Skeletal muscle satellite cell (primary cell): ENCODE measurements around the gene KDM2B.
A peak's percentile ranks its signal among the peaks of the same experiment; 100 is the strongest.

Experiments used
- H3K27me3 ChIP-seq: 2 replicates; pipeline ENCODE4 v1.7.0; 2013; ENCODE audit warnings: low read length; ENCODE audit not compliant: control insufficient read depth, insufficient read depth
- H3K36me3 ChIP-seq: 2 replicates; pipeline ENCODE4 v1.7.0; 2013; ENCODE audit warnings: mild to moderate bottlenecking, control low read depth, low read length; ENCODE audit not compliant: insufficient read depth
- H3K4me1 ChIP-seq: 2 replicates; pipeline ENCODE4 v1.7.0; 2013; ENCODE audit warnings: low read length; ENCODE audit not compliant: control insufficient read depth, insufficient read depth
- H3K4me2 ChIP-seq: 2 replicates; pipeline ENCODE4 v1.7.0; 2013; ENCODE audit warnings: mild to moderate bottlenecking, low read length
- H3K4me3 ChIP-seq: 2 replicates; pipeline ENCODE4 v1.7.0; 2013; ENCODE audit warnings: low read length
- H3K9ac ChIP-seq: 2 replicates; pipeline ENCODE4 v1.7.0; 2013; ENCODE audit warnings: mild to moderate bottlenecking, low read depth, low read length, moderate library complexity
- H3K9me3 ChIP-seq: replicated peaks from 2 replicates; pipeline ENCODE4 v1.7.0; 2013; ENCODE audit warnings: mild to moderate bottlenecking, control low read depth, low read length

The KDM2B gene

DNA sequence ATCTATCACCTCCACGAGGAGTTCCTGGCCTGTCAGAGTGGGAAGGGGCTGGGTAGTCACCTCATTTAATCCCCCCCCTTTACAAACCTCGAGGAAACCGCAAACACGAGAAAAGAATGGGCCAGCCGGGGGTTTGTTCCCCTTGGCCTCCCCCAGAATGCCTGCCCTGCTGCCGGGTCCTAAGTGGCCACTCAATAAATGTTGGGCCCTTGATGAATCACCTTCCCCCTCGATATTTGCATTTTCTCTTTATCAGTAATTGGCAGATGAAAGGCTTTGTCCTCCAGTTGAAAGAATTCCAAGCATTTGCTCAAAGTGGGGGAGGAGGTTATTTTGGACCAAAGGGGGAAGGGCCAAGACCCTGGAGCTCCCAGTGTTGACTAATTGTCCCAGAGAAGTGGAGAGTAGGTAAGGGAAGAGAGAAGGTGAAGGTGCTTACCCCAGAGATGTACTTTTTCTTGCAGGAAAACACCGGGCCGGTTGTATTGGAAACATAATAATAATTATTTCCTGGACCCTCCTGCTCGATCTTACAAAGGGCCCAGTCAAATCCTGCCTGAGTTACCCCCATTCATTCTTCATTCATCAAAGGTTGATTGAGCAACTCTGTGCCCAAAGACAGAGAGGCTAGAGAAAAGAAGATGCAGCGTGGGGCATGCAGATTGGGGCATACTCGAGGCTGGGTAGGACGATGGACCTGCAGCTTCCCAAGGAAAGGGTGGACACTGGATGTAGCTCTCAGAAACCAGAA, 1.9 kb upstream of the KDM2B start:
- H3K9me3 ChIP-seq = no peaks in the 10 kb centered on the region
- peak overlapping the region; percentile 76 for H3K9ac ChIP-seq
- peaks cover 33% of the 10 kb centered on the region for H3K4me1 ChIP-seq
- H3K4me3 ChIP-seq = no peak overlapping the region
- H3K4me2 ChIP-seq = peak overlapping the region; percentile 97
- H3K36me3 ChIP-seq = no peaks in the 10 kb centered on the region
- H3K27me3 ChIP-seq = no peaks in the 10 kb centered on the region

DNA sequence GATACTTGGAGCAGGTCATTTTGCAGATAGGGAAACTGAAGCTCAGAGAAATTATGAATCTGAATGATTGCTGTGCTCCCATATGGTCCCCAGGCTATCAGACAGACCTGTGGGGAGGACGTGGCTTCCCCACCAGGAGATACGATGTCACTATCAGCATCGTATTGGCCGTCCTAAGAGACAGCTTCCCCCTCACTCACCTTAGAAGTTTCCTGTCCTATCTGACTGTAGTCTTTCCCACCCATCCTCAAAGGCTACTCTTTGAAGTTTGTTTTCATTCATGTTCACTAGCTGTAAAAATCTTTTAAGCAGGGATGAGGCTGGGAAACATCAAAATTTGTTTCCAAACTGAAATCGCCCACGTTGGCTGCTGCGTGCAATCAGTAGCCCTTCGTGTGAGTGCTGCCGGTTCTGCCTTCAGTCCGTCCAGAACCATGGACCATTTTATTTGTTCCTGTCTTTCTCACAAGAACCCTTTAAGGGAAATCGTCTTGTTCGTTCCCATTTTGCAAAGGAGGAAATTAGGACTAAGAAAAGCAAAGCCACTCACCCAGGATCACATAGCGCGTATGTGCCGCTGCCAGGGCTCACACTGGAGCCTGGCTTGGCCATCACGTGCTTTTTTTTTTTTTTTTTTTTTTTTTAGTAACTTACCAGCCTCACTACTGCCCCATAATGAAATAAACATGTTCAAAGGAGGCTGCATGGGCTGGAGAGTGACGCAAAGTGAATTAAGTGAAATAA, 1.0 kb upstream of the KDM2B start:
- Histone ChIP-seq H3K9me3 (no peaks in the 10 kb centered on the region), H3K27me3 (no peaks in the 10 kb centered on the region), H3K9ac (peak overlapping the region; percentile 76), H3K4me1 (peaks cover 42% of the 10 kb centered on the region), H3K4me3 (peak overlapping the region; percentile 73), H3K4me2 (peak overlapping the region; percentile 97), H3K36me3 (no peaks in the 10 kb centered on the region)

DNA sequence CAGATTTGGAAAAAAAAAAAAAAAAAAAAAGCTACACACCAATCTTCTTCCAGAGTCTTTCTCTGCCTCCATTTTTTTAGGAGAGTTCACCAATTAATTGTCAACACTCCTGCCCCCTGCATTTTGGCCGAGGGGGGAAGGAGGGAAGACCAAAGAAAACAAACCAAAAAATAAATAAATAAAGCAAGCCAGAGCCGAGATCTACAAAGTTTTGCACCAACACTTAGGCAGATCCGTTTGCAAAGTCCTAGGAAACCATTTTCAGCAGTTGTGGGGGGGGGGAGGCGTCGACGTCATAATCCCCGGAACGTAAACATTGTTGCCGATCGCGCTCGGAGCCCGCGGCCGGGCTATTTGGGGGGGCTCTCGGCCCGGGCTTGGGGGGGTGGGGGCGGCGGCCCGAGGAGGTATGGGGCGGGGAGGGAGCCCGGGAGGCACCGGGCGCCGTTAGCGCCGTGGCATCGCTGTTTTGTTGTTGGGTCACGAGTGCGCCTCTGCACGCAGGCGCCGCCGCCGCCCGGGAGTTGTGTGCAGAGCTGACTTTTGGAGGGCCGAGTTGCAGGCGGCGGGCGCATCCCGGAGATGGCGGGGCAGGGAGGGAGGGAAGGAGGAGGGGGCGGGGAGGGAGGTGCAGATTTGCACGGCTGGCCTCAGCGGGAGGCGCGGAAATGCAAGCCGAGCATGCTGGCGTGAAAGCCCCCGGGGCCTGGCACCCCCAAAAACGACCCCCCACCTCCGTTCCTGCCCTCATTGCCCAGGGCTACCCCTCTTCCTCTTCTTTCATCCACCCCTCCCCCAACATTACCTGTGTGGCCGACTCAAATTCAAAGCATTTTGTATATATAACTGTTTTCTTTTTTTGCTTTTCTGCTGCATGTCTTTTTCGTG, 598 bp downstream of the KDM2B start:
- peak overlapping the region; percentile 97 for H3K4me2 ChIP-seq
- no peaks in the 10 kb centered on the region for H3K27me3 ChIP-seq
- H3K36me3 ChIP-seq = no peaks in the 10 kb centered on the region
- peak overlapping the region; percentile 81 for H3K9ac ChIP-seq
- H3K4me1 ChIP-seq = peaks cover 49% of the 10 kb centered on the region
- H3K4me3 ChIP-seq = peak overlapping the region; percentile 73
- H3K9me3 ChIP-seq = no peaks in the 10 kb centered on the region

DNA sequence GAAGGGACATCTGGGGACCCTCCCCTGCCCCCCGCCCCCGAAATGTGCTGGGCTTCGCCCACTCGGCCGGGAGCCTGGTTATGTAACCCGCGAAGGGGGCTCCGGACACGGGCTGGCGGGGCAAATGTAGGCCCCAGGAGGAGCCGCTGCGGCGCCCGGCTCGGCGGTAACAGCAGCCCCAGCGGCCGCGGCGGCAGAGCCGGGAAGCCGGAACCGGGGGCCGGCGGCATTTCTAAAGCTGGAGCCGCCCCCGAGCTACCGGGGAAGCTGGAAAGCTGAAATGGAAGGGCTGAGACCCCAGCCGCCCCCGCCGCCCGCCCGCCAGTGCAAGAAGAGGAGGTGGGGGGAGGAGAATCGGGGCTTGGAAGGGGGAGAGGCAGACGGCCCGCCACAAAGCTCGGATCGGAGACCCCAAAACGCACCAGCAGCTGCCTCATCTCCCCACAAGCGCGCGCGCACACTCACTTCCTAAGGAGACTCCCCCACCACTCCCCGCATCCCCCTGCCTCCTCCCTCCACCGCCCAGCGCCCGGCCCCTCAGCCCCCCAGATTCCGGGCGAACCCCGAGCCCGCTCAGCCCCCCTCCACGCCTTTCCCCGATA, 1.5 kb downstream of the KDM2B start:
- H3K4me3 ChIP-seq = peak overlapping the region; percentile 73
- H3K4me2 ChIP-seq = peak overlapping the region; percentile 97
- H3K36me3 ChIP-seq = peaks cover 5% of the 10 kb centered on the region
- no peaks in the 10 kb centered on the region for H3K9me3 ChIP-seq
- H3K27me3 ChIP-seq = no peaks in the 10 kb centered on the region
- H3K4me1 ChIP-seq = peaks cover 49% of the 10 kb centered on the region
- H3K9ac ChIP-seq = peak overlapping the region; percentile 81

DNA sequence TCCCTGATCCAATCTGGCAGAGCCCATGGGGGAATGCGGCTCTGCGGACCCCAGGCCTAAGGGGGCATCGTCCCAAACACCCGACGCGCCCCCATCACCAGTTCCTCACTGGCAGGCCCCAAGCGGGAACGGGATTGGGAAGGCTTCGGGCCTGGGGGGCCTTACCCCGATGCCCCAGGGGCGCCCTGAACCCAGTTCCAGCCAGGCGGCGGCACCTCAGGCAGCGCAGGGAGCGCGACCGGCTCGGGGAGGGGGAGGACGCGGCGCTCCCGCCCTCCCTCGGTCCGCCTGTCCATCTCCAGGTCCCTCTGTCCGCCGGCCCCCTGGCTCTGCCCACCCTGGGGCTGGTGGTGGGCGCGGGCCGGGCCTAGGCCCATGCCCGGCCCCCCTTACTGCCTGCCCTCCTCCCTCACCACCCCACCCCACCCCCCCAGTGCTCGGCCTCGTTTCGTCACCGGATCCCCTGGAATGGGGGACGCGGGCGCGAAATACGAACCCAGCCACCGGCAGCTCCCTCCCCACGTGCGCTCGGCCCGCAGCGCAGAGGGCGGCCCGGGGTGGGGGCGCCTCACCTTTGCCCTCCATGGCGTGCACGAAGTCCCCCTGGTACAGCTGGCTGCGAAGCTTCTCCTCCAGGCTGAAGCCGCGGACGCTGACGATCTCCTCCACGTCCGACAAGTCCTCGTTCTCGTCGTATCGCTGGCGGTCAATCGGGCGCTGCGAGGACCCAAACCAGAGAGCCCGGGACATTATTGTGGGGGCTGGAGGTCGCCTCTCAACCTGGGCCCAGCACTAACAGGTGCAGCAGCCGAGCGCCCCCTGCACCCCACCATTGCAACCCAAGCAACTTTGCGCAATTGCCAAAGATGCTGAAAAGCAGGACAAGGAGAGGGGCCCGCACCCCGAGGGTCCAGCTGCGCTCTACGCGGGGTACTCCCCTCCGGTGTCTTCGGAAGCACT, 2.3 kb downstream of the KDM2B start:
- Histone ChIP-seq H3K9ac (peak overlapping the region; percentile 81), H3K4me2 (peak overlapping the region; percentile 97), H3K9me3 (no peaks in the 10 kb centered on the region), H3K4me3 (peak overlapping the region; percentile 73), H3K27me3 (no peaks in the 10 kb centered on the region), H3K4me1 (peaks cover 49% of the 10 kb centered on the region), H3K36me3 (peaks cover 9% of the 10 kb centered on the region)

DNA sequence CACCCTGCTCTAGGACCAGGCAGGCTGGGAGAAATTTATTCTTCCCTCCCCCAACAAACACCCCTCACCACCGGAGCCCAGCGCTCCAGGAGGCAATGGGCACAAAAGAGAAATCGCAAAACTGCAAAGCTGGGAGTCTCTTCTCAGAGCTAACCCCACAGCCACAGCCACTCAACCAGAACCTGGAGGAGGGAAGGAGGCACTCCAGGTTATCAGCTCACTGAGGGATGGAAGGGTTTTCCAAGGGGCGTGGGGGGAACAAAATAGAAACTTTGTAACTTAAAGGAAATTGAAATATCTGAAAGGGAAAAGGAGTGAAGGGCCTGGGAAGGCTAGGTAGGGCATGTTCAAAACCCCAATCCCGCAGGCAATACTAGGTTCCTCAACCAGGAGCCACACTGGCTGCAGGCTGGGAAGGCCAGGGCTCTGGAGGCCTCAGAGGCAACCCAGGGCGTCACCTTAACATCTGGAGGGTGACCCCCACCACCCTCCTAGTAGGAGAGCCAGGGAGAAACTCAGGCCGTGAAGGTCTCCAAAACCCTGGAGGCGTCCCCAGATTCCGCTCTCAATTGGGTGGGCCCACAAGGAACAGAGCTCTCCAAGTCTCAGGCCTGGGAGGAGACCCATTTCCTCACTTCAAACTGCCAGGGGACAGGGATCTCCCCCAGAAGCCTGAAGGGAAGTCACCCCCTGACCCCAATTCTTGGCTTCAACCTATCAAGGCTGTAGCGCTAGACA, 3.2 kb downstream of the KDM2B start:
- no peaks in the 10 kb centered on the region for H3K27me3 ChIP-seq
- H3K9ac ChIP-seq = peak overlapping the region; percentile 19
- peak overlapping the region; percentile 73 for H3K4me3 ChIP-seq
- peaks cover 46% of the 10 kb centered on the region for H3K4me1 ChIP-seq
- no peaks in the 10 kb centered on the region for H3K9me3 ChIP-seq
- H3K4me2 ChIP-seq = peak overlapping the region; percentile 97
- H3K36me3 ChIP-seq = peaks cover 9% of the 10 kb centered on the region

DNA sequence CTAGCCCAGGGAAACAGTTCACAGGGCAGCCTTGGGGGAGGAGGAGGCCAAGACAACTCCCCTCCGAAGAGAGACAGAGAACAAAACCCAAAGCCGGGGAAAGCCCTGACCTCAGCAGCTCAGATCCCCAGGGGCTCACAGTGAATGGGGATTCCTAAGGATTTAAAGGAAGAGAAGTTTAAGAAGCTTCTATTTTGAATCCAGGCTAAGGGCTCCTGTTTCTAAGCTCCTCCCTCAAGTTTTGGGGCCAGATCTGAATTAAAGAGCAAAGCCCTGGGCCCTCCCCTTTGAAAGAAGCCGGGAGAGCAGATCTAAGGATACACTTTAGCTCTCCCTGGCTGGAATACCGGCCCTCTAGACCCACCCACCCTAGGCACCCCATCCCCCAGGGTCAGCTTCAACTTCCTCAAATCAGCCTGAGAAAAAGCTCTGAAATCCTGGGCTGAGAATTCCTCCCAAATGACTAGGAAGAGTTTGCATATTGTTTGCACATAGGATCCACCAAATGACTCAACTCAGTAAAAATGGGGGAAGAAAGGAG, 3.9 kb downstream of the KDM2B start:
- Histone ChIP-seq H3K9me3 (no peaks in the 10 kb centered on the region), H3K4me1 (peaks cover 39% of the 10 kb centered on the region), H3K36me3 (peaks cover 9% of the 10 kb centered on the region), H3K27me3 (no peaks in the 10 kb centered on the region), H3K4me2 (peak overlapping the region; percentile 55), H3K9ac (peak overlapping the region; percentile 69), H3K4me3 (peak overlapping the region; percentile 20)

DNA sequence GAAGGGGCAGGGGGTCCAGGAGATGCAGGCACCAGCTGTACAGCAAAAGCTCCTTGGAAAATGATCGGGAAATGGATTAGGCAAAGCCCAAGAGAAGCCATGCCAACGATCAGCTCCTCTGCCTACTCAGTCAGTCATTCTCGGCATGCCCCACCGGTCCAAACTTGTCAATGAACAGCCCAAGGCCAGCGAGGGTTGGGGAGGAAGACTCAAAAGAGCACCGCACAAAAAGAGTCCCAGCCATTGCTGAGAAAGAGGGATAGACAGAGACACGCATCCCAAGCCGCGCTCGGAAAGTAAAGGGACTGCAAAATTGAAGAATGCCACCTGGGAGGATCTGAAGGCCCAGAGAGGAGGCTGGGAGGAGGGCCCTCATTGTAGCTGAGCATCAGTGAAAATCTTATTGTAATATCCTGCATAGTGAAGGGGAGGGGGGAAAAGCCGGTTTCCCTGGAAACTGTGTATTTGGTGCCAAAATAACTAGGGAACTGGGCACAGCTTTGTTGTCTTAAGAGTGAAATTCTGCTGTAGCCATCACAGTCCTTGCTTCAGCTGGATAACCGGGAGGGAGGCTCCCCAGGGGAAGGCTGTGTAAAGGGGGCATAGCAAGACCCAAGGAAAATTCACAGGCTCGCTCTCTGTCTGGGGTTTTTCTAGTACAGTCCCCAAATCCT, 4.7 kb downstream of the KDM2B start:
- Histone ChIP-seq H3K4me3 (no peak overlapping the region), H3K27me3 (no peaks in the 10 kb centered on the region), H3K36me3 (peaks cover 9% of the 10 kb centered on the region), H3K9me3 (no peaks in the 10 kb centered on the region), H3K4me2 (peak overlapping the region; percentile 55), H3K9ac (peak overlapping the region; percentile 69), H3K4me1 (peaks cover 31% of the 10 kb centered on the region)

DNA sequence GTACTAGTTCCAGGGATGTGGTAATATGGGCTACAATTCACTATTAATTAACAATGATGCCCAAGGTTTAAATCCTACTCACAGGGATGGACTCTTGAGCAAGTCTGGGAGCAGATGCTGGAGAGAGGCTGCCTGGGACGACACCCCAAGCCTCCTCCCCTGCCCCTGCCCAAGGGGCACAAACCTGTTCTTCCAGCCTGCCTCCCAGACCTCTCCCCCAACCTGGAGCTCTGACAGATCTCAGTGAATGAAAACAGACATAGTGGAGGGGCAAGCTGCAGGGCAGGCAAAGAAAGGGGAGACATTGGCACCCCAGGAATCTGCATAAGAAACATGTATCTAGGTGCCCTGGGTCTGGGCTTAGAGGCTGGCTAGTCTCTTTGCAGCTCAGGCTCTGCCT, 5.8 kb downstream of the KDM2B start:
- no peak overlapping the region for H3K4me3 ChIP-seq
- peaks cover 9% of the 10 kb centered on the region for H3K36me3 ChIP-seq
- H3K4me2 ChIP-seq = no peak overlapping the region
- H3K4me1 ChIP-seq = peaks cover 25% of the 10 kb centered on the region
- no peak overlapping the region for H3K9ac ChIP-seq
- no peaks in the 10 kb centered on the region for H3K9me3 ChIP-seq
- H3K27me3 ChIP-seq = no peaks in the 10 kb centered on the region
